IMR-90 (cell line): ENCODE data around the gene MAPK10. TPM values are rescaled to one million over a fixed set of nuclear protein-coding genes. Genes with fewer than 3 reads are reported as not detected.

ENCODE experiments used
- ATAC-seq: fragments of 200-7000 bp; cut with Tn5 transposase; 2 replicates; pipeline ENCODE4 v1.9.1; 2020; ENCODE audit warnings: low read depth, mild to moderate bottlenecking, moderate library complexity
- BruUV-seq: library from RNA; stranded (reverse); fragments of 400-500 nt; replicated peaks from 2 replicates; lab custom pipeline; 2021; lab: Mats Ljungman, UMichigan
- CTCF ChIA-PET: fragments of 300-600 bp; formaldehyde crosslinking; extraction: SDS; loops from one replicate; lab custom pipeline; 2021; ENCODE audit warnings: antibody characterized with exemption; lab: Yijun Ruan, JAX
- POLR2A ChIA-PET: fragments of 300-600 bp; sonication (Branson Sonifier 250); formaldehyde crosslinking; loops from one replicate; lab custom pipeline; 2022; ENCODE audit warnings: antibody characterized with exemption; ENCODE audit not compliant: unreplicated experiment; lab: Charles Lee
- DNase-seq: peaks from one replicate; pipeline ENCODE4 v3.0.0; 2013
- H2AFZ ChIP-seq: replicated peaks from 2 replicates; pipeline ENCODE3; 2013; ENCODE audit warnings: low read length, mild to moderate bottlenecking; ENCODE audit not compliant: poor library complexity
- H2AK5ac ChIP-seq: 2 replicates; pipeline ENCODE4 v1.6.1; 2013; ENCODE audit warnings: low read depth, low read length, inconsistent platforms
- H2AK9ac ChIP-seq: replicated peaks from 2 replicates; pipeline ENCODE3; 2013; ENCODE audit warnings: mild to moderate bottlenecking, low read depth, low read length, moderate library complexity; ENCODE audit not compliant: poor library complexity
- H2BK120ac ChIP-seq: 2 replicates; pipeline ENCODE4 v1.6.1; 2013; ENCODE audit warnings: low read depth, low read length, inconsistent platforms
- H2BK15ac ChIP-seq: 3 replicates; pipeline ENCODE4 v1.6.1; 2013; ENCODE audit warnings: low read depth, low read length, inconsistent platforms
- H2BK20ac ChIP-seq: 2 replicates; pipeline ENCODE4 v1.6.1; 2013; ENCODE audit warnings: low read depth, mild to moderate bottlenecking, inconsistent platforms, low read length, moderate library complexity
- H2BK5ac ChIP-seq: 2 replicates; pipeline ENCODE4 v1.6.1; 2013; ENCODE audit warnings: mild to moderate bottlenecking, low read depth, low read length, inconsistent platforms; ENCODE audit not compliant: poor library complexity, severe bottlenecking
- H3K14ac ChIP-seq: replicated peaks from 2 replicates; pipeline ENCODE4 v1.6.1; 2013; ENCODE audit warnings: low read depth, low read length, inconsistent platforms
- H3K18ac ChIP-seq: 2 replicates; pipeline ENCODE4 v1.6.1; 2013; ENCODE audit warnings: low read depth, low read length, control low read depth
- H3K23ac ChIP-seq: 2 replicates; pipeline ENCODE4 v1.6.1; 2013; ENCODE audit warnings: low read depth, low read length, inconsistent platforms
- H3K27ac ChIP-seq: 2 replicates; pipeline ENCODE4 v1.5.1; 2013; ENCODE audit warnings: mild to moderate bottlenecking, control low read depth, low read length; ENCODE audit not compliant: insufficient read depth
- H3K27me3 ChIP-seq: 2 replicates; pipeline ENCODE4 v1.6.1; 2013; ENCODE audit warnings: low read length; ENCODE audit not compliant: control insufficient read depth, insufficient read depth
- H3K36me3 ChIP-seq: 2 replicates; pipeline ENCODE4 v1.6.1; 2013; ENCODE audit warnings: low read length, mixed read lengths; ENCODE audit not compliant: control insufficient read depth, insufficient read depth
- H3K4ac ChIP-seq: 2 replicates; pipeline ENCODE4 v1.6.1; 2013; ENCODE audit warnings: low read depth, low read length, inconsistent platforms
- H3K4me1 ChIP-seq: 2 replicates; pipeline ENCODE4 v1.6.1; 2013; ENCODE audit warnings: low read length, mixed read lengths; ENCODE audit not compliant: control insufficient read depth, insufficient read depth
- H3K4me2 ChIP-seq: 2 replicates; pipeline ENCODE4 v1.6.1; 2013; ENCODE audit warnings: low read depth, mild to moderate bottlenecking, control low read depth, low read length, moderate library complexity
- H3K4me3 ChIP-seq: 2 replicates; pipeline ENCODE4 v1.5.1; 2013; ENCODE audit warnings: low read depth, mild to moderate bottlenecking, control low read depth, low read length, moderate library complexity; ENCODE audit not compliant: insufficient read depth
- H3K56ac ChIP-seq: 2 replicates; pipeline ENCODE4 v1.6.1; 2013; ENCODE audit warnings: low read length, inconsistent platforms; ENCODE audit not compliant: insufficient read depth; ENCODE audit errors: extremely low read depth
- H3K79me1 ChIP-seq, 2 experiments: 2 replicates each; pipeline ENCODE4 v1.6.1; 2013; ENCODE audit warnings: low read length in 2 of 2, inconsistent platforms in 1 of 2, low read depth in 1 of 2
- H3K9ac ChIP-seq: 2 replicates; pipeline ENCODE4 v1.6.1; 2013; ENCODE audit warnings: low read depth, low read length, control low read depth
- H3K9me1 ChIP-seq: 2 replicates; pipeline ENCODE4 v1.6.1; 2013; ENCODE audit warnings: low read length, inconsistent platforms; ENCODE audit not compliant: insufficient read depth
- H3K9me3 ChIP-seq: 2 replicates; pipeline ENCODE4 v1.6.1; 2013; ENCODE audit warnings: low read length; ENCODE audit not compliant: control insufficient read depth, insufficient read depth
- H4K20me1 ChIP-seq: 2 replicates; pipeline ENCODE4 v1.6.1; 2013; ENCODE audit warnings: low read length, inconsistent platforms; ENCODE audit not compliant: insufficient read depth
- H4K5ac ChIP-seq: 2 replicates; pipeline ENCODE4 v1.6.1; 2013; ENCODE audit warnings: mild to moderate bottlenecking, low read depth, low read length, control low read depth
- H4K8ac ChIP-seq, 2 experiments: 2 replicates each; pipeline ENCODE4 v1.6.1; 2013; ENCODE audit warnings: low read depth in 2 of 2, low read length in 2 of 2, control low read depth in 1 of 2, inconsistent platforms in 1 of 2
- H4K91ac ChIP-seq: 2 replicates; pipeline ENCODE4 v1.6.1; 2013; ENCODE audit warnings: low read depth, low read length, inconsistent platforms; ENCODE audit not compliant: insufficient read depth
- MXI1 ChIP-seq: IDR thresholded peaks from 2 replicates; pipeline ENCODE4 v1.6.1; 2012; ENCODE audit warnings: low read depth, mild to moderate bottlenecking, low read length, moderate library complexity, borderline replicate concordance
- NFE2L2 ChIP-seq: fragments of 150-350 bp; IDR thresholded peaks from 2 replicates; pipeline ENCODE4 v1.6.1; 2016; ENCODE audit warnings: low read depth, mild to moderate bottlenecking, low read length
- POLR2A ChIP-seq: IDR thresholded peaks from 2 replicates; pipeline ENCODE4 v1.6.1; 2012; ENCODE audit warnings: mild to moderate bottlenecking, low read depth, low read length
- RAD21 ChIP-seq: IDR thresholded peaks from 2 replicates; pipeline ENCODE4 v1.6.1; 2012; ENCODE audit warnings: low read length, improper control_type of control experiment
- SMC3 ChIP-seq: fragments of 150-350 bp; IDR thresholded peaks from 2 replicates; pipeline ENCODE4 v1.6.1; 2016; ENCODE audit warnings: low read depth, mild to moderate bottlenecking, antibody characterized with exemption, low read length, moderate library complexity
- WGBS, 2 experiments: methylation state at CpG; one replicate each; pipeline versions ENCODE4 v1.1.5 to v1.1.7; 2013; ENCODE audit warnings: missing lambda C conversion rate in 2 of 2; ENCODE audit not compliant: insufficient read length in 1 of 2; ENCODE audit errors: extremely low coverage in 2 of 2; 5-methylcytosine and 5-hydroxymethylcytosine counted together
- dilution Hi-C: fragments of 300-500 bp; cut with HindIII; formaldehyde crosslinking; loops from one replicate; pipeline ENCODE4 v1.14.3; 2018; ENCODE audit warnings: low sequenced_read_pairs; ENCODE audit not compliant: unreplicated experiment
- in situ Hi-C: fragments of 300-500 bp; cut with MboI; formaldehyde crosslinking; loops from 3 replicates; pipeline ENCODE4 v1.14.3; 2019; ENCODE audit warnings: low sequenced_read_pairs, inconsistent platforms, mixed read lengths
- intact Hi-C: fragments of 100-400 bp; cut with micrococcal nuclease; formaldehyde crosslinking; loops from 2 replicates; pipeline ENCODE4 v1.10.0; 2022
- polyA plus RNA-seq, 3 experiments: library from polyadenylated mRNA; depleted of rRNA; stranded (reverse); fragments of >200 nt; gene quantifications; 2 replicates each; pipeline ENCODE4 v1.2.3, GENCODE V29; 2012; ENCODE audit warnings: low replicate concordance in 1 of 3
- total RNA-seq: library from RNA; depleted of rRNA; stranded (reverse); fragments of >200 nt; gene quantifications from 2 replicates; pipeline ENCODE4 v1.2.3, GENCODE V29; 2012

The MAPK10 gene
- total and polyA plus RNA-seq, 2 of the 4 experiments (the other 2 are of a cell fraction), result 2.8 to 6.5 TPM

GRCh38 chr4:86403575-86403974 lies 43.7 kb upstream of the MAPK10 start:
- Histone ChIP-seq H3K27me3 (no peaks in the 10 kb centered on the region), H3K14ac (no peak overlapping the region), H2BK15ac (no peak overlapping the region), H3K9me1 (no peaks in the 10 kb centered on the region), H2AFZ (no peak overlapping the region), H3K27ac (no peak overlapping the region), H2BK20ac (no peak overlapping the region), H3K4me1 (no peaks in the 10 kb centered on the region), H3K4ac (no peak overlapping the region), H3K36me3 (no peaks in the 10 kb centered on the region), H2AK5ac (no peak overlapping the region), H3K4me3 (no peak overlapping the region), H3K18ac (no peak overlapping the region), H2BK5ac (no peak overlapping the region), H3K9me3 (no peaks in the 10 kb centered on the region), H3K9ac (no peak overlapping the region), H3K23ac (no peak overlapping the region), H3K56ac (no peak overlapping the region), H3K4me2 (no peak overlapping the region), H2BK120ac (no peak overlapping the region), H4K20me1 (no peaks in the 10 kb centered on the region), H4K5ac (no peak overlapping the region), H2AK9ac (no peak overlapping the region), H3K79me1 (no peaks in the 10 kb centered on the region), H4K8ac (no peak overlapping the region), H4K91ac (no peak overlapping the region)
- ChIA-PET POLR2A (no interaction called here), CTCF (no interaction called here)
- no peak for ATAC-seq
- no TSS peak for BruUV-seq
- in situ Hi-C loops, result no loop called here
- 46% methylated on average over 3 of the region's 6 CpGs; no CpG with 5 or more reads in 1 of the 2 experiments for WGBS, 2 experiments
- dilution Hi-C loops, result no loop called here
- TF ChIP-seq SMC3, result no peak
- TF ChIP-seq NFE2L2, result no peak
- TF ChIP-seq MXI1, result no peak
- TF ChIP-seq RAD21, result no peak
- no peak for TF ChIP-seq POLR2A
- intact Hi-C loops, result no loop called here
- DNase-seq, result no peak
